GM23338 (cell line): Measurements from ENCODE around the gene PICK1. TPM values are rescaled to one million over a fixed set of nuclear protein-coding genes. Genes with fewer than 3 reads are reported as not detected.

Source experiments
- ATAC-seq: fragments of 200-7000 bp; cut with Tn5 transposase; 3 replicates; pipeline ENCODE4 v1.9.1; 2020
- DNase-seq: peaks from one replicate; pipeline ENCODE4 v3.0.0-alpha.2; 2015; ENCODE audit warnings: low spot score
- H2AFZ ChIP-seq: fragments of 200-600 bp; sonication (generic); 2 replicates; pipeline ENCODE4 v1.8.0; 2016; ENCODE audit warnings: antibody characterized with exemption, mild to moderate bottlenecking, moderate library complexity
- H3F3A ChIP-seq: fragments of 200-600 bp; sonication (generic); replicated peaks from 2 replicates; pipeline ENCODE4 v1.8.0; 2017; ENCODE audit warnings: antibody characterized with exemption, mixed run types, low read depth
- H3K27ac ChIP-seq: fragments of 200-600 bp; sonication (generic); 2 replicates; pipeline ENCODE4 v1.6.1; 2016; ENCODE audit warnings: low read depth
- H3K27me3 ChIP-seq: fragments of 200-600 bp; sonication (generic); 2 replicates; pipeline ENCODE4 v1.8.0; 2016; ENCODE audit warnings: mild to moderate bottlenecking, mixed run types, moderate library complexity; ENCODE audit not compliant: insufficient read depth
- H3K36me3 ChIP-seq: fragments of 200-600 bp; sonication (generic); 2 replicates; pipeline ENCODE4 v1.8.0; 2016; ENCODE audit warnings: mild to moderate bottlenecking; ENCODE audit not compliant: insufficient read depth
- H3K4me1 ChIP-seq: fragments of 200-600 bp; sonication (generic); 2 replicates; pipeline ENCODE4 v1.8.0; 2016; ENCODE audit warnings: mild to moderate bottlenecking, moderate library complexity; ENCODE audit not compliant: insufficient read depth
- H3K4me2 ChIP-seq: fragments of 200-600 bp; sonication (generic); 2 replicates; pipeline ENCODE4 v1.7.1; 2017; ENCODE audit warnings: mixed run types
- H3K4me3 ChIP-seq: fragments of 200-600 bp; sonication (generic); 2 replicates; pipeline ENCODE4 v1.6.1; 2016; ENCODE audit warnings: mixed run types
- H3K79me2 ChIP-seq: fragments of 200-600 bp; sonication (generic); replicated peaks from 2 replicates; pipeline ENCODE4 v1.8.0; 2017; ENCODE audit warnings: mild to moderate bottlenecking; ENCODE audit not compliant: insufficient read depth
- H3K9me2 ChIP-seq: fragments of 200-600 bp; sonication (generic); 2 replicates; pipeline ENCODE4 v1.8.0; 2017; ENCODE audit not compliant: insufficient read depth
- H4K20me1 ChIP-seq: fragments of 200-600 bp; sonication (generic); replicated peaks from 2 replicates; pipeline ENCODE4 v1.8.0; 2017; ENCODE audit warnings: mild to moderate bottlenecking; ENCODE audit not compliant: insufficient read depth
- H3K27ac Mint-ChIP-seq: 2 replicates; pipeline ENCODE4 v1.8.0; 2020; ENCODE audit warnings: inconsistent platforms, mild to moderate bottlenecking, moderate library complexity, mixed read lengths
- H3K27me3 Mint-ChIP-seq: 3 replicates; pipeline ENCODE4 v1.8.0; 2022; ENCODE audit warnings: low read depth, mild to moderate bottlenecking, moderate library complexity, mixed read lengths, inconsistent platforms; ENCODE audit not compliant: insufficient read depth, poor library complexity
- H3K36me3 Mint-ChIP-seq: 3 replicates; pipeline ENCODE4 v1.8.0; 2021; ENCODE audit warnings: low read depth, mild to moderate bottlenecking, inconsistent platforms, moderate library complexity, mixed read lengths
- H3K4me1 Mint-ChIP-seq: 3 replicates; pipeline ENCODE4 v1.8.0; 2020; ENCODE audit warnings: mild to moderate bottlenecking, inconsistent platforms, mixed read lengths
- H3K4me3 Mint-ChIP-seq: 3 replicates; pipeline ENCODE4 v1.8.0; 2021; ENCODE audit warnings: moderate library complexity, mild to moderate bottlenecking, inconsistent platforms, mixed read lengths
- H3K9me3 Mint-ChIP-seq: 3 replicates; pipeline ENCODE4 v1.8.0; 2020; ENCODE audit warnings: moderate library complexity, mild to moderate bottlenecking, inconsistent platforms, mixed read lengths
- CREB1 ChIP-seq: fragments of 250-450 bp; sonication (Bioruptor Pico); IDR thresholded peaks from 2 replicates; pipeline ENCODE4 v1.5.0; 2020; ENCODE audit warnings: low read depth, mild to moderate bottlenecking, moderate library complexity
- EZH2 ChIP-seq: fragments of 200-600 bp; sonication (generic); IDR thresholded peaks from one replicate; pipeline ENCODE4 v1.8.0; 2017; ENCODE audit warnings: antibody characterized with exemption, mild to moderate bottlenecking, low read depth; ENCODE audit not compliant: unreplicated experiment
- EZH2phosphoT487 ChIP-seq: fragments of 200-600 bp; sonication (generic); IDR thresholded peaks from one replicate; pipeline ENCODE4 v1.8.1; 2018; ENCODE audit warnings: antibody characterized with exemption; ENCODE audit not compliant: unreplicated experiment
- JUNB ChIP-seq: IDR thresholded peaks from one replicate; pipeline ENCODE4 v1.6.1; 2016; ENCODE audit warnings: antibody characterized with exemption; ENCODE audit not compliant: unreplicated experiment
- NANOG ChIP-seq: IDR thresholded peaks from 2 replicates; pipeline ENCODE4 v1.6.1; 2016; ENCODE audit warnings: antibody characterized with exemption, borderline replicate concordance
- POLR2AphosphoS5 ChIP-seq: IDR thresholded peaks from 2 replicates; pipeline ENCODE4 v1.6.1; 2016; ENCODE audit warnings: antibody characterized with exemption, low read depth
- STAT1 ChIP-seq: IDR thresholded peaks from one replicate; pipeline ENCODE4 v1.6.1; 2016; ENCODE audit warnings: antibody characterized with exemption; ENCODE audit not compliant: unreplicated experiment
- ZNF114 ChIP-seq: fragments of 250-450 bp; sonication (Bioruptor Pico); IDR thresholded peaks from 2 replicates; pipeline ENCODE4 v1.5.0; 2020; ENCODE audit warnings: mild to moderate bottlenecking, moderate library complexity
- ZNF331 ChIP-seq: fragments of 250-450 bp; sonication (Bioruptor Pico); IDR thresholded peaks from 2 replicates; pipeline ENCODE4 v1.5.0; 2020; ENCODE audit warnings: low read depth, mild to moderate bottlenecking, moderate library complexity
- polyA plus RNA-seq: library from polyadenylated mRNA; unstranded; fragments of >200 nt; fragmentation: Nextera tagmentation; extraction: Ambion mirVana; gene quantifications from 2 replicates; pipeline ENCODE4 v1.2.1, GENCODE V29; 2016
- total RNA-seq: library from RNA; depleted of rRNA; stranded (reverse); fragments of >200 nt; shearing (Covaris generic); gene quantifications from 2 replicates; pipeline ENCODE4 v1.2.3, GENCODE V29; 2014
- TF ChIP-seq, protein P1 (sequence below): fragments of 250-450 bp; sonication (Bioruptor Pico); IDR thresholded peaks from 2 replicates; pipeline ENCODE4 v1.5.0; 2020; ENCODE audit warnings: mild to moderate bottlenecking, moderate library complexity
- TF ChIP-seq, protein P2 (sequence below): IDR thresholded peaks from 2 replicates; pipeline ENCODE4 v1.6.1; 2016; ENCODE audit warnings: antibody characterized with exemption
- TF ChIP-seq, protein P3 (sequence below): IDR thresholded peaks from one replicate; pipeline ENCODE4 v1.6.1; 2018; ENCODE audit warnings: antibody characterized with exemption; ENCODE audit not compliant: unreplicated experiment
- TF ChIP-seq, protein P4 (sequence below), 2 experiments: fragments of 200-600 bp in 1 of 2; sonication (generic) in 1 of 2; conservative IDR thresholded peaks; 2 replicates each; pipeline versions ENCODE4 v1.5.1 to v1.6.1; 2016 to 2017; ENCODE audit warnings: antibody characterized with exemption in 2 of 2, low read depth in 2 of 2, mild to moderate bottlenecking in 2 of 2, moderate library complexity in 1 of 2

PICK1 gene
- total and polyA plus RNA-seq, 2 experiments from 2014 or later = 15.9 to 28.3 TPM

DNA sequence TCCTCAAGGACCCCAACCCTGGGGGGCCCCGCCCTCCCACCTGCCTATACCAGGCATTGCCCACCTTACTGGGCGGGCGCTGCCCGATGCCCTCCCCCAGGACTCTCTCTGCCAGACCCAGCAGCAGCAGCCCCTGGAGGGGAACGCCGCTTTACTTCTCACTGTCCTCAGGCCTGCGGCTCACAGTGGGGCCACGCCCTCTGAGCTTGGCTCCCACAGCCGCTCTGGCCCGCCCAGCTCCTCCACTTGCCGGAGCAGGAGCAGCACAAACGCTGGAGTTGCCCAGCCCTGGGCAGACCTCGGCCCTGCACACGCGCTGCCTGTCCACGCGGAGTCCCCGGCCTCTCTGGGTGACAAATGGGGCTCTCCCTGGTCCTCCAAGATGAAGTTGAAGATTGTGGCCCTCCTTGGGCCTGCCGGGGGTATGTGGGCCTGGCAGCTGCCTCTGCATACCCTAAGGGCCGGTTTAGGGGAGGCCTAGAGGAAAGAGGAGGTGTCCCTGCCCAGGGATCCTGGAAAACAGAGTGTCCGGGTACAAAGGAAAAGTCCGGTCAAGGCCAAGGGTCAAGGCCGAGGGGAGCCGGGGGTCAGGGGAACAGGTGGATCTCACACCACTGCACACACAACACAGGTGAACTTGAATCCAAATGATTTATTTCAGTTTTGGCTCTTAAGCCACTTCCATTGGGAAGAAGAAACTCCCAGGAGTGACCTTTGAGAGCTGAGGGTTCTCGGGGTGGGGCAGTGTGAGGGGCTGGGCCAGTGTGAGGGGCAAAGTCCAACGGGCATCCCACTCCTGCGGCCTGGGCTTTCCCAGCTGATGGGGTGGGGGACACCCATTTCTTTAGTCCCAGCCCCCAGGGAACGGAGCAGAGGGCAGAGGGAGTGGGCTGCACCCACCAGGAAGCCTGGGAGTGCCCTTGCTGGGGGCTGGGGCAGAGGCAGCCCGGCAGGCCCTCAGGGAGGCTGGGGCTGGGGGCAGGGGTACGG, 54.0 kb downstream of the PICK1 start:
- H3K9me3 Mint-ChIP-seq = peaks cover 5% of the 10 kb centered on the region; the same call in 2 of the 3 replicates
- H3K27me3 Mint-ChIP-seq = peaks cover 29% of the 10 kb centered on the region
- Histone ChIP-seq H3F3A (peaks cover 7% of the 10 kb centered on the region), H3K79me2 (no peaks in the 10 kb centered on the region), H3K9me2 (no peaks in the 10 kb centered on the region), H2AFZ (0 out of 2 replicates have a peak overlapping the region, but pooled peaks have one; percentile 23), H3K36me3 (no peaks in the 10 kb centered on the region), H3K4me2 (no peak overlapping the region), H3K27me3 (no peaks in the 10 kb centered on the region), H4K20me1 (no peaks in the 10 kb centered on the region), H3K4me1 (peaks cover 8% of the 10 kb centered on the region; the same call in 1 of the 2 replicates), H3K27ac (no peak overlapping the region), H3K4me3 (no peak overlapping the region)
- TF ChIP-seq ZNF114 (CRISPR knock-in tag) (no peak), CREB1 (no peak), POLR2AphosphoS5 (no peak), EZH2 (no peak), ZNF331 (CRISPR knock-in tag) (no peak), JUNB (no peak), NANOG (no peak), STAT1 (no peak), EZH2phosphoT487 (no peak)
- TF ChIP-seq, protein P1, sequence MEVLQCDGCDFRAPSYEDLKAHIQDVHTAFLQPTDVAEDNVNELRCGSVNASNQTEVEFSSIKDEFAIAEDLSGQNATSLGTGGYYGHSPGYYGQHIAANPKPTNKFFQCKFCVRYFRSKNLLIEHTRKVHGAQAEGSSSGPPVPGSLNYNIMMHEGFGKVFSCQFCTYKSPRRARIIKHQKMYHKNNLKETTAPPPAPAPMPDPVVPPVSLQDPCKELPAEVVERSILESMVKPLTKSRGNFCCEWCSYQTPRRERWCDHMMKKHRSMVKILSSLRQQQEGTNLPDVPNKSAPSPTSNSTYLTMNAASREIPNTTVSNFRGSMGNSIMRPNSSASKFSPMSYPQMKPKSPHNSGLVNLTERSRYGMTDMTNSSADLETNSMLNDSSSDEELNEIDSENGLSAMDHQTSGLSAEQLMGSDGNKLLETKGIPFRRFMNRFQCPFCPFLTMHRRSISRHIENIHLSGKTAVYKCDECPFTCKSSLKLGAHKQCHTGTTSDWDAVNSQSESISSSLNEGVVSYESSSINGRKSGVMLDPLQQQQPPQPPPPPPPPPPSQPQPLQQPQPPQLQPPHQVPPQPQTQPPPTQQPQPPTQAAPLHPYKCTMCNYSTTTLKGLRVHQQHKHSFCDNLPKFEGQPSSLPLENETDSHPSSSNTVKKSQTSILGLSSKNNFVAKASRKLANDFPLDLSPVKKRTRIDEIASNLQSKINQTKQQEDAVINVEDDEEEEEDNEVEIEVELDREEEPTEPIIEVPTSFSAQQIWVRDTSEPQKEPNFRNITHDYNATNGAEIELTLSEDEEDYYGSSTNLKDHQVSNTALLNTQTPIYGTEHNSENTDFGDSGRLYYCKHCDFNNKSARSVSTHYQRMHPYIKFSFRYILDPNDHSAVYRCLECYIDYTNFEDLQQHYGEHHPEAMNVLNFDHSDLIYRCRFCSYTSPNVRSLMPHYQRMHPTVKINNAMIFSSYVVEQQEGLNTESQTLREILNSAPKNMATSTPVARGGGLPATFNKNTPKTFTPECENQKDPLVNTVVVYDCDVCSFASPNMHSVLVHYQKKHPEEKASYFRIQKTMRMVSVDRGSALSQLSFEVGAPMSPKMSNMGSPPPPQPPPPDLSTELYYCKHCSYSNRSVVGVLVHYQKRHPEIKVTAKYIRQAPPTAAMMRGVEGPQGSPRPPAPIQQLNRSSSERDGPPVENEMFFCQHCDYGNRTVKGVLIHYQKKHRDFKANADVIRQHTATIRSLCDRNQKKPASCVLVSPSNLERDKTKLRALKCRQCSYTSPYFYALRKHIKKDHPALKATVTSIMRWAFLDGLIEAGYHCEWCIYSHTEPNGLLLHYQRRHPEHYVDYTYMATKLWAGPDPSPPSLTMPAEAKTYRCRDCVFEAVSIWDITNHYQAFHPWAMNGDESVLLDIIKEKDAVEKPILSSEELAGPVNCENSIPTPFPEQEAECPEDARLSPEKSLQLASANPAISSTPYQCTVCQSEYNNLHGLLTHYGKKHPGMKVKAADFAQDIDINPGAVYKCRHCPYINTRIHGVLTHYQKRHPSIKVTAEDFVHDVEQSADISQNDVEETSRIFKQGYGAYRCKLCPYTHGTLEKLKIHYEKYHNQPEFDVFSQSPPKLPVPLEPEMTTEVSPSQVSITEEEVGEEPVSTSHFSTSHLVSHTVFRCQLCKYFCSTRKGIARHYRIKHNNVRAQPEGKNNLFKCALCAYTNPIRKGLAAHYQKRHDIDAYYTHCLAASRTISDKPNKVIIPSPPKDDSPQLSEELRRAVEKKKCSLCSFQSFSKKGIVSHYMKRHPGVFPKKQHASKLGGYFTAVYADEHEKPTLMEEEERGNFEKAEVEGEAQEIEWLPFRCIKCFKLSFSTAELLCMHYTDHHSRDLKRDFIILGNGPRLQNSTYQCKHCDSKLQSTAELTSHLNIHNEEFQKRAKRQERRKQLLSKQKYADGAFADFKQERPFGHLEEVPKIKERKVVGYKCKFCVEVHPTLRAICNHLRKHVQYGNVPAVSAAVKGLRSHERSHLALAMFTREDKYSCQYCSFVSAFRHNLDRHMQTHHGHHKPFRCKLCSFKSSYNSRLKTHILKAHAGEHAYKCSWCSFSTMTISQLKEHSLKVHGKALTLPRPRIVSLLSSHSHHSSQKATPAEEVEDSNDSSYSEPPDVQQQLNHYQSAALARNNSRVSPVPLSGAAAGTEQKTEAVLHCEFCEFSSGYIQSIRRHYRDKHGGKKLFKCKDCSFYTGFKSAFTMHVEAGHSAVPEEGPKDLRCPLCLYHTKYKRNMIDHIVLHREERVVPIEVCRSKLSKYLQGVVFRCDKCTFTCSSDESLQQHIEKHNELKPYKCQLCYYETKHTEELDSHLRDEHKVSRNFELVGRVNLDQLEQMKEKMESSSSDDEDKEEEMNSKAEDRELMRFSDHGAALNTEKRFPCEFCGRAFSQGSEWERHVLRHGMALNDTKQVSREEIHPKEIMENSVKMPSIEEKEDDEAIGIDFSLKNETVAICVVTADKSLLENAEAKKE = no peak
- TF ChIP-seq, protein P2, sequence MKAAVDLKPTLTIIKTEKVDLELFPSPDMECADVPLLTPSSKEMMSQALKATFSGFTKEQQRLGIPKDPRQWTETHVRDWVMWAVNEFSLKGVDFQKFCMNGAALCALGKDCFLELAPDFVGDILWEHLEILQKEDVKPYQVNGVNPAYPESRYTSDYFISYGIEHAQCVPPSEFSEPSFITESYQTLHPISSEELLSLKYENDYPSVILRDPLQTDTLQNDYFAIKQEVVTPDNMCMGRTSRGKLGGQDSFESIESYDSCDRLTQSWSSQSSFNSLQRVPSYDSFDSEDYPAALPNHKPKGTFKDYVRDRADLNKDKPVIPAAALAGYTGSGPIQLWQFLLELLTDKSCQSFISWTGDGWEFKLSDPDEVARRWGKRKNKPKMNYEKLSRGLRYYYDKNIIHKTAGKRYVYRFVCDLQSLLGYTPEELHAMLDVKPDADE = no peak
- TF ChIP-seq, protein P3, sequence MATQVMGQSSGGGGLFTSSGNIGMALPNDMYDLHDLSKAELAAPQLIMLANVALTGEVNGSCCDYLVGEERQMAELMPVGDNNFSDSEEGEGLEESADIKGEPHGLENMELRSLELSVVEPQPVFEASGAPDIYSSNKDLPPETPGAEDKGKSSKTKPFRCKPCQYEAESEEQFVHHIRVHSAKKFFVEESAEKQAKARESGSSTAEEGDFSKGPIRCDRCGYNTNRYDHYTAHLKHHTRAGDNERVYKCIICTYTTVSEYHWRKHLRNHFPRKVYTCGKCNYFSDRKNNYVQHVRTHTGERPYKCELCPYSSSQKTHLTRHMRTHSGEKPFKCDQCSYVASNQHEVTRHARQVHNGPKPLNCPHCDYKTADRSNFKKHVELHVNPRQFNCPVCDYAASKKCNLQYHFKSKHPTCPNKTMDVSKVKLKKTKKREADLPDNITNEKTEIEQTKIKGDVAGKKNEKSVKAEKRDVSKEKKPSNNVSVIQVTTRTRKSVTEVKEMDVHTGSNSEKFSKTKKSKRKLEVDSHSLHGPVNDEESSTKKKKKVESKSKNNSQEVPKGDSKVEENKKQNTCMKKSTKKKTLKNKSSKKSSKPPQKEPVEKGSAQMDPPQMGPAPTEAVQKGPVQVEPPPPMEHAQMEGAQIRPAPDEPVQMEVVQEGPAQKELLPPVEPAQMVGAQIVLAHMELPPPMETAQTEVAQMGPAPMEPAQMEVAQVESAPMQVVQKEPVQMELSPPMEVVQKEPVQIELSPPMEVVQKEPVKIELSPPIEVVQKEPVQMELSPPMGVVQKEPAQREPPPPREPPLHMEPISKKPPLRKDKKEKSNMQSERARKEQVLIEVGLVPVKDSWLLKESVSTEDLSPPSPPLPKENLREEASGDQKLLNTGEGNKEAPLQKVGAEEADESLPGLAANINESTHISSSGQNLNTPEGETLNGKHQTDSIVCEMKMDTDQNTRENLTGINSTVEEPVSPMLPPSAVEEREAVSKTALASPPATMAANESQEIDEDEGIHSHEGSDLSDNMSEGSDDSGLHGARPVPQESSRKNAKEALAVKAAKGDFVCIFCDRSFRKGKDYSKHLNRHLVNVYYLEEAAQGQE = no peak
- TF ChIP-seq, protein P4, sequence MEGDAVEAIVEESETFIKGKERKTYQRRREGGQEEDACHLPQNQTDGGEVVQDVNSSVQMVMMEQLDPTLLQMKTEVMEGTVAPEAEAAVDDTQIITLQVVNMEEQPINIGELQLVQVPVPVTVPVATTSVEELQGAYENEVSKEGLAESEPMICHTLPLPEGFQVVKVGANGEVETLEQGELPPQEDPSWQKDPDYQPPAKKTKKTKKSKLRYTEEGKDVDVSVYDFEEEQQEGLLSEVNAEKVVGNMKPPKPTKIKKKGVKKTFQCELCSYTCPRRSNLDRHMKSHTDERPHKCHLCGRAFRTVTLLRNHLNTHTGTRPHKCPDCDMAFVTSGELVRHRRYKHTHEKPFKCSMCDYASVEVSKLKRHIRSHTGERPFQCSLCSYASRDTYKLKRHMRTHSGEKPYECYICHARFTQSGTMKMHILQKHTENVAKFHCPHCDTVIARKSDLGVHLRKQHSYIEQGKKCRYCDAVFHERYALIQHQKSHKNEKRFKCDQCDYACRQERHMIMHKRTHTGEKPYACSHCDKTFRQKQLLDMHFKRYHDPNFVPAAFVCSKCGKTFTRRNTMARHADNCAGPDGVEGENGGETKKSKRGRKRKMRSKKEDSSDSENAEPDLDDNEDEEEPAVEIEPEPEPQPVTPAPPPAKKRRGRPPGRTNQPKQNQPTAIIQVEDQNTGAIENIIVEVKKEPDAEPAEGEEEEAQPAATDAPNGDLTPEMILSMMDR (conservative IDR thresholded peaks at IDR 0.05; ENCODE audit: low read depth in 2 of 2) = no peak
- H3K4me1 Mint-ChIP-seq = peaks cover 11% of the 10 kb centered on the region; the same call in 2 of the 3 replicates
- H3K36me3 Mint-ChIP-seq = peaks cover 3% of the 10 kb centered on the region; the same call in 1 of the 3 replicates
- H3K4me3 Mint-ChIP-seq = no peak overlapping the region
- H3K27ac Mint-ChIP-seq = peak overlapping the region; percentile 27; the same call in 1 of the 2 replicates
- ATAC-seq = peak; percentile 57
- peak; percentile 72 for DNase-seq
